T-helper 1 cell treated with Interleukin-12 subunit alpha and Interleukin-12 subunit beta and Interleukin-4 antibody, amounts not matched to agents 30 μg/mL and 1 μg/mL, for 36 hours (primary cell): ENCODE measurements around the gene AMELX.

Experiments used
- H3K27ac Mint-ChIP-seq: one replicate; pipeline ENCODE4 v1.8.0; 2021; ENCODE audit warnings: mild to moderate bottlenecking, mixed read lengths
- H3K27me3 Mint-ChIP-seq: one replicate; pipeline ENCODE4 v1.8.0; 2021; ENCODE audit warnings: low read depth, mixed read lengths
- H3K36me3 Mint-ChIP-seq: one replicate; pipeline ENCODE4 v1.8.0; 2021; ENCODE audit warnings: low read depth, mixed read lengths
- H3K4me1 Mint-ChIP-seq: one replicate; pipeline ENCODE4 v1.8.0; 2021; ENCODE audit warnings: low read depth, mixed read lengths
- H3K4me3 Mint-ChIP-seq: one replicate; pipeline ENCODE4 v1.8.0; 2021; ENCODE audit warnings: mild to moderate bottlenecking, moderate library complexity, mixed read lengths
- H3K9me3 Mint-ChIP-seq: one replicate; pipeline ENCODE4 v1.8.0; 2021; ENCODE audit warnings: mixed read lengths

Gene AMELX

DNA sequence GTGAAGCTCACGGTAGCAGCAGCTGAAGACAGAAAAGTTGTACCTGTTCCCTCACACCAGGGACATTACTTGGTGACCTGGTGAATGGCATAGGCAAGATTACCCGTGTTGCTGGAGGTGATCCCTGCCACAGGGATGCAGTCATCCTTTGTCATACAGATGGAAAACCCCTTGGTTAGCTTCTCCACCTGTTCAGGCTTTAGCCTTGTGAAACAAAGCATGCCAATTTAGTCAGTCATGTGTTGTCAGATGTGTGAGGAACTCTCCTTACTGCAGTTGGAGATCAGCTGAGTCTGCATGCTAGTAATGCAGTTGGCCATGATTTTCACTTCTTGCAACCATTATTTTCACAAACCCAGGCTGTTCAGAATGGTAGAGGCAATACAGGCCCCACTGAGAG lies 41.0 kb downstream of the AMELX start:
- Mint-ChIP-seq H3K4me3 (no peak overlapping the region), H3K9me3 (no peaks in the 10 kb centered on the region), H3K27me3 (no peaks in the 10 kb centered on the region), H3K27ac (no peak overlapping the region), H3K4me1 (no peaks in the 10 kb centered on the region), H3K36me3 (no peaks in the 10 kb centered on the region)

DNA sequence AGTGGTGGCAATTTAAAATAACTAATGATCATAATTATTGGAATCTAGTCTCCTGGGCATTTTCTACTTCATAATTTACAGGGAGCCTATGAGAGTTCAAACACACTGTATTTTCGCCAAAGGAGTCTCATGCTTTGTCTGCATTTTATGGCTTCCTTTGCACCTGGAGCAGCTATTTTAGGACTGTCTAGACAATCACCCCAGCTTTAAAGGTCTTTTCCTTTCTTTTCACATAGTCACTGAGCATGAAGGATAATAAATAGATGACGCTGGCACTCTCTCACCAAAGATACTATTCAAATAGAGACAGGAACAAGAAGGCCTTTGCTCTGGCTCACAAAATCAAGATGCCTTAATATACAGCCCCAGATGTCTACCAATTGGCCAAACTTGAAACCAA lies 43.0 kb downstream of the AMELX start:
- no peak overlapping the region for H3K27ac Mint-ChIP-seq
- no peaks in the 10 kb centered on the region for H3K9me3 Mint-ChIP-seq
- no peaks in the 10 kb centered on the region for H3K36me3 Mint-ChIP-seq
- H3K4me1 Mint-ChIP-seq, result no peaks in the 10 kb centered on the region
- no peaks in the 10 kb centered on the region for H3K27me3 Mint-ChIP-seq
- H3K4me3 Mint-ChIP-seq, result no peak overlapping the region

DNA sequence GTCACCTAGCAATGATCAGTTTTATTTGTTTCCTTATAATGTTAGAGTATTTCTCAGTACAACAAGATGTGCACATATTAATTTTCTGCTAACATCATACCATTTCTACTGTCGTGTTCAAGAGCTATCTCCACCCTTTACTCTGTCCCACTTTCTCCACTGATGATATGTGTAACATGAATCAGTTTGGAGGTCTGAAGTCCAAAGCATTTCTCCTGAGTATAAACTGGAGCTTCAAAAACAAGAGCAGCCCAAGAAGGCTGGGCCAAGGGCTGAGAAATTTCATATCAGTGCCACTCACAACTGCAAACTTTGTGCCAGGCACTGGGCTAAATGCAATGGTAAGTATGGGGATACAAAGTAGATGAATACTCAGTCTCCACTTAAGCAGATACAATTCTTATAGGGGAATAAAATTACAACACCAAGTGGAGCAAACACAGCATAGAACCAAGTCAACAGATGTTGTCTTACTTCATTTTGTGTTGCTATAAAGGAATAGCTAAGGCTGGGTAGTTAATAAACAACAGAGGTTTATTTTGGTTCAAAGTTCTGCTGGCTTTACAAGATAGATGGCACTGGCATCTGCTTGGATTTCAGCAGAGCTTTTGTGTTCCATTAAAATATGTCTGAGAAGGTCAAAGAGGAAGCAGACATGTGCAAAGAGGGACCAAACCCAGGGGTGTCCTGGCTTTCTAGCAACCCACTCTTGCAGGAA lies 44.2 kb downstream of the AMELX start:
- H3K27ac Mint-ChIP-seq, result no peak overlapping the region
- H3K36me3 Mint-ChIP-seq, result no peaks in the 10 kb centered on the region
- H3K9me3 Mint-ChIP-seq, result no peaks in the 10 kb centered on the region
- no peaks in the 10 kb centered on the region for H3K27me3 Mint-ChIP-seq
- no peaks in the 10 kb centered on the region for H3K4me1 Mint-ChIP-seq
- no peak overlapping the region for H3K4me3 Mint-ChIP-seq

DNA sequence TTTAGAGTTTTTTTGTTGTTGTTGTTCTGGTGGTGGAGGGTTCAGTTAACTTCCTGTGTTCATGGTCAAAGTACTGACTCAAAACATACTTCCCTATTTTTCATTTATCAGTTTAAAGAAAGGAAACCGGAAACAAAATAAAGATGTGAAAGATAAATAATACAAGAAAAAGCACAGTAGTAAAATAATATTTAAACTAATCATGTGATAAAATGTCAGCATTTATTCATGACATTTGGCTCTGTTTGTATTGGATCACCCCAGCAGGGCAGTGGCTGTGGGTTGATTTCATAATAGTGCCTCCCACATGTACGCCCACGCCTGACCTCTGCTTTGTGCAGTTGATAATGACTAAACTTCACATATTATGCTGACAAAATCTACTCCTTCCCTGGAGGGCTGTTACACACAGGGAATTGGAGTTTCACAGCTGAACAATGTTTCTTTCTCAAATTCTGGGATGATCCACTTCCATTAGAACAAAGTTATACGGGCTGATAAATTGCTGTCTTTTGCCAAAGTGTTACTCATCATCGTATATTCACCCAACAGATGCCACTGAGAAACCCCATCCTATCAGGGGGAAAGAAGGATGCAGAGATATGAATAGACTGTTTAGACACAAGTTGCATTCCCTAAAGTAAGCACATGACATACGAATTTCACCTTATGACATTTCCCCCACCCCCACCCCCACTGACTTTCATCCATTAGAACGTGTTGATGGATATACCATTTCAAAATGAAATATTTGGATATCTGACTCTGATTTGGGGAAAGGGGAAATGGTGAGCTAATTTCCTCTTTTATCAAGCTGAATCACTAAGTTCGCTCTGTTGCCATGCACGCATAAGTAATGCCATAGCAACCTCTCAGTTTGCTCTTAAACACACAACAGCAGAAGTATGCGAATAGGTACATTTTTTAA lies 48.3 kb downstream of the AMELX start:
- no peak overlapping the region for H3K4me3 Mint-ChIP-seq
- no peaks in the 10 kb centered on the region for H3K27me3 Mint-ChIP-seq
- H3K27ac Mint-ChIP-seq, result no peak overlapping the region
- no peaks in the 10 kb centered on the region for H3K9me3 Mint-ChIP-seq
- H3K36me3 Mint-ChIP-seq, result no peaks in the 10 kb centered on the region
- no peaks in the 10 kb centered on the region for H3K4me1 Mint-ChIP-seq

DNA sequence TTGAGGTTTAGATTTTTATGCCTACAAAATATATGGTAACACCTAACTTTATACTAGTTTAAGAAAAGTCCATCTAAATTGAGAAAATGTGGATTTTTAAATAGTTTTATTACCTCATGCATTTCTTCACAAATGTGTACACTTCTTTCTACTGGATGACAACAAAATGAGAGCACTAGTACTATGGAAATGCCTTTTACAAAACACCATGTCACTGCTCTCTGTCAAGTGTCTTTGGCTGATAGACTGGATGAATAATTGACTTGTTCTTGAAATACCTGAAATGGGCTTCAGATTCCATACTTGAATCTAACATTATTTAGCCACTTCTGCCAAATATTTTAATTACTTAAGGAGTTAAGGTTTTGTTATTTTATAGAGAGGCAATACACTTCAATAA lies 49.5 kb downstream of the AMELX start:
- Mint-ChIP-seq H3K27me3 (no peaks in the 10 kb centered on the region), H3K4me1 (no peaks in the 10 kb centered on the region)

DNA sequence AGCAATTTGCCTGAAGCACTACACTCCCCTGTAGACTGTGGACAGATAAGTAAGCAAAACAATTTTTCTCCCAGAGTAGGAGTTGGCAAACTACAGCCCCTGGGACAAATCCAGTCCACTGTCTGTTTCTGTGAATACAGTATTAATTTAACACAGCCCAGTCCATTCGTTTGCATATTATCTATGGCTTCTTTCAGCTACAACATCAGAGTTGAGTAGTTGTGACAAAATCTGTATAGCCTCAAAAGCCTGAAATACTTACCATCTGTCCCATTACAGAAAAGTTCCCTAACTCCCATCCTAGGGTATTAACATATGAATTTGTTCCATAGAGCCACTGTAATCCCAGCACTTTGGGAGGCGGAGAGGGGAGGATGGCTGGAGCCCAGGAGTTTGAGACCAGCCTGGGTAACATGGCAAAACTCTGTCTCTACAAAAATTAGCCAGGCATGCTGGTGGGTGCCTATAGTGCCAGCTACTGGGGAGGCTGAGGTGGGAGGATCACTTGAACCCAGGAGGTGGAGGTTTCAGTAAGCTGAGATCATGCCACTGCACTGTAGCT lies 53.0 kb downstream of the AMELX start:
- H3K9me3 Mint-ChIP-seq, result no peaks in the 10 kb centered on the region

More for the DNA sequence above, 49.5 kb downstream of the AMELX start:
- Mint-ChIP-seq H3K36me3 (no peaks in the 10 kb centered on the region), H3K27ac (no peak overlapping the region), H3K4me3 (no peak overlapping the region), H3K9me3 (no peaks in the 10 kb centered on the region)

DNA sequence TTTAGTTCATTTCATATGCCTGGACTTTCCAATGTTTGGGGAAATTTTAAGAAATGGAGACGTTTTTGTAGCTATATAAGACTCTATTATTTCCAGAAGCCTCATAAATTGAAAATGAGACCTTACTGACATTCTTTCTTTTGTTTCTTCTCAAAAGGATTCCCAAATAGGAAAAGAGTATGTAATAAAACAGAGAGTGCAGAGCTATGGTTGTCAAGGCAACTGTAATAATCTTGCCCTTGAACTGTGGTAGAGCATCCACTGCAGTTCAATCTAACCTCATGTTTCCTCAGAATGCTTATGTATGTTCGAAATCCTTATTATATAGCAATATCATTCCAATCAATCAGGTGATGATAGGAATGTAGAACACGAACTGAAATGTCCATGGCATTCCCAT lies 54.1 kb downstream of the AMELX start:
- no peaks in the 10 kb centered on the region for H3K4me1 Mint-ChIP-seq
- no peaks in the 10 kb centered on the region for H3K27me3 Mint-ChIP-seq
- no peak overlapping the region for H3K4me3 Mint-ChIP-seq
- no peak overlapping the region for H3K27ac Mint-ChIP-seq
- no peaks in the 10 kb centered on the region for H3K9me3 Mint-ChIP-seq
- H3K36me3 Mint-ChIP-seq, result no peaks in the 10 kb centered on the region

More for the DNA sequence above, 53.0 kb downstream of the AMELX start:
- Mint-ChIP-seq H3K4me1 (no peaks in the 10 kb centered on the region), H3K36me3 (no peaks in the 10 kb centered on the region), H3K4me3 (no peak overlapping the region), H3K27ac (no peak overlapping the region), H3K27me3 (no peaks in the 10 kb centered on the region)

DNA sequence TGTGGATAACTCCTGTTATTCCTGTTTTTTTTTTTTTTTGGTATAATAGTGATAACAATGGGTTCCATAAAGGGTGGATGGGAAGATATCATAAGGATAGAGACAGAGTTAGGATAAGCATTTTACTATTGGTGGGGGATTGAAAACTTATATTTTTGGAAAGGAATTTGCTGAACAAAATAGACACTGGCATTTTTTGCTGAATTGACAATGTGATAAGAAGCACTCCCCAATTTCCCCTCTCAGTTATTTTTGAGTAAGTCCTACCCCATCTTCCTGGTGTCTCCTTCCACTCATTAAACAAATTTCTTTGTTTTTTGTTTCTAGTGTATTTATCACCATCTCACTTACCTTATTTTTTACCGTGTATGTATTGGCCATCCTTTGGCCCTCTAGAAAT lies 55.8 kb downstream of the AMELX start:
- Mint-ChIP-seq H3K27me3 (no peaks in the 10 kb centered on the region), H3K9me3 (no peaks in the 10 kb centered on the region), H3K27ac (no peak overlapping the region), H3K4me3 (no peak overlapping the region), H3K4me1 (no peaks in the 10 kb centered on the region), H3K36me3 (no peaks in the 10 kb centered on the region)

DNA sequence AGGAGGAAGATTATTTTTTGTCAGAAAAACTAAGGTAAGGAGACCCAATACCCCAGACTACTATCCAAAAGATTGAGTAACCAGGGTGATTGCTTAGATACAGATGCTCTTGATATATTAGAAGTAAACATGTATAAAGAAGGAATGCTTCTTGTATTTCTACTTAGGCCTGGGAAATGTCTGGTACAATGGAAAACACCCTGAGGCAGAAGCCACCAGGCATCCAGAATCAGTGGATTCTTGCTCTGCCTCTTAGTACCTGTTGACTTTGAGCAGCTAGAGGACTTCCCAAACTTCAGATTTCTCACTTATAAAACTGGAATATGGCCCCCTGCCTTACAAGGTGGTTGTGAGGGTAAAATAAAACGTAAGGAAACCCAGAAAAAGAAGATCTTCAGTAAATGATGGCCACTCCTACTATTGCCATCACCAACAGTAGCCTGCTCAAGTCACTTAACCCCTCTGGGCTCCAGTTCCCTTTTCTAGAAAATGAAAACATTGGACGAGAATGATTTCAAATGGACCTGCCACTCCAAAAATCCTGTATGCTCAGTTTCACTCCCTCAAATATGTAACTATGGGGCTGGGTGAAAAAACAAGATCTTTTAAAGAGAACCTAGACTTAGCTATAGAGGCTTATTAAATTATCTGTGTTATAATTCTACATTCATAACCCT lies 56.6 kb downstream of the AMELX start:
- Mint-ChIP-seq H3K36me3 (no peaks in the 10 kb centered on the region), H3K27me3 (no peaks in the 10 kb centered on the region), H3K4me1 (no peaks in the 10 kb centered on the region), H3K27ac (no peak overlapping the region), H3K4me3 (no peak overlapping the region), H3K9me3 (no peaks in the 10 kb centered on the region)
